Stomach (tissue), 9 donors: ENCODE measurements around the gene CDH1. TPM values are rescaled to one million over a fixed set of nuclear protein-coding genes. Genes with fewer than 3 reads are reported as not detected.

Experiments
- DNase-seq, 2 donors: peaks; one replicate each; pipeline versions ENCODE4 v3.0.0 to v3.0.0-alpha.2; 2013 to 2019
- H3K27ac ChIP-seq, 5 donors: fragments of 200-600 bp in 4 of 5; sonication (generic) in 4 of 5; one replicate each; pipeline ENCODE4 v1.5.1; 2013 to 2019; ENCODE audit warnings: mild to moderate bottlenecking in 1 of 5, moderate library complexity in 1 of 5
- H3K27me3 ChIP-seq, 3 donors: fragments of 200-600 bp; sonication (generic); one replicate each; pipeline ENCODE4 v1.5.1; 2017 to 2019; ENCODE audit warnings: mixed run types in 1 of 3
- H3K36me3 ChIP-seq, 4 donors: fragments of 200-600 bp; sonication (generic); 1 replicate in 3 of 4; 2 replicates in 1 of 4; pipeline ENCODE4 v1.5.1; 2016 to 2019
- H3K4me1 ChIP-seq, 4 donors: fragments of 200-600 bp; sonication (generic); one replicate each; pipeline ENCODE4 v1.5.1; 2016 to 2019
- H3K4me3 ChIP-seq, 4 donors: fragments of 200-600 bp; sonication (generic) in 3 of 4; one replicate each; pipeline ENCODE4 v1.5.1; 2016 to 2019; ENCODE audit warnings: mild to moderate bottlenecking in 1 of 4
- H3K9me3 ChIP-seq, 4 donors: fragments of 200-600 bp; sonication (generic); one replicate each; pipeline ENCODE4 v1.5.1; 2016 to 2019
- EP300 ChIP-seq: sonication (generic); formaldehyde crosslinking; IDR thresholded peaks from one replicate; pipeline ENCODE4 v1.6.1; 2017; ENCODE audit warnings: antibody characterized with exemption
- POLR2A ChIP-seq, 4 donors: fragments of 450-650 bp; IDR thresholded peaks; one replicate each; pipeline ENCODE4 v1.6.1; 2016; ENCODE audit warnings: antibody characterized with exemption in 4 of 4, control low read depth in 2 of 4, mild to moderate bottlenecking in 1 of 4, moderate library complexity in 1 of 4
- POLR2AphosphoS5 ChIP-seq, 3 donors: sonication (generic); formaldehyde crosslinking; IDR thresholded peaks; one replicate each; pipeline ENCODE4 v1.6.1; 2016; ENCODE audit warnings: antibody characterized with exemption in 3 of 3
- WGBS, 5 donors: extraction: QIAGEN DNeasy Blood & Tissue Kit in 3 of 5; methylation state at CpG; one replicate each; pipeline versions ENCODE4 v1.1.5 to v1.1.7; 2013 to 2018; 5-methylcytosine and 5-hydroxymethylcytosine counted together
- intact Hi-C: fragments of 100-400 bp; cut with DNase I; formaldehyde crosslinking; loops from one replicate; pipeline ENCODE4 v1.15.1; 2023; ENCODE audit warnings: low total_unique reads
- polyA plus RNA-seq, 3 donors: library from polyadenylated mRNA; stranded (reverse); fragments of 200-250 nt; gene quantifications; one replicate each; pipeline ENCODE4 v1.2.3, GENCODE V29; 2013
- total RNA-seq, 5 donors: library from RNA; depleted of rRNA; stranded (reverse); fragments of >200 nt; gene quantifications; one replicate each; pipeline versions ENCODE4 v1.1.0 to v1.2.3, GENCODE V29; 2014 to 2016
- TF ChIP-seq, protein P1 (sequence below), 7 experiments: fragments of 450-650 bp in 4 of 7; fragments of 200-600 bp in 3 of 7; sonication (generic) in 3 of 7; IDR thresholded peaks; one replicate each; pipeline ENCODE4 v1.5.1; 2016 to 2019; ENCODE audit warnings: antibody characterized with exemption in 7 of 7, control low read depth in 2 of 7, mild to moderate bottlenecking in 1 of 7
- donor health status: healthy with polysubstance abuse.
- donor health status: Bipolar disorder and iron deficiency.
- donor health status: healthy.

CDH1 gene
- total and polyA plus RNA-seq, 8 donors = 15.0 to 567 (median 132) TPM

DNA sequence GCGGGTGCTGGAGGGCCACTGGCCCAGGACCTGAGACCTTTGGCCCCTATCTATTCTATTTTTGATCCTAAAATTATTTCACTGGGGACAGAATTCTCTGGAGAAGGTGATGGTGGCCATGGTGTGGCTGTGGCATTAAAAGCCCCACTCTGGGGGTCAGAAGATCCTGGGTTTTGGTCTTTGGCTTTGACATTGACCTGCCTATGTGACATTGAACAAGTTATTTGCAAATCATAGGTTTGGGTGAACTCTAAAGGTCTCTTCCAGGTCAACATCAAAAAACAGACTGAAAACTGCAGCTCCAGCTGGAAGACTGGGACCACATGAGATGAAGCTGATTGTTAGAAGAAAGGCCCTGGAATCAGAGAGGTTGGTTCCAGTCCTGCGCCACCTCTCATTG is 2.3 kb upstream of the CDH1 start:
- TF ChIP-seq POLR2AphosphoS5 (IDR thresholded peaks at IDR 0.05) (no peak), EP300 (no peak), POLR2A (IDR thresholded peaks at IDR 0.05) (no peak)
- TF ChIP-seq, protein P1, sequence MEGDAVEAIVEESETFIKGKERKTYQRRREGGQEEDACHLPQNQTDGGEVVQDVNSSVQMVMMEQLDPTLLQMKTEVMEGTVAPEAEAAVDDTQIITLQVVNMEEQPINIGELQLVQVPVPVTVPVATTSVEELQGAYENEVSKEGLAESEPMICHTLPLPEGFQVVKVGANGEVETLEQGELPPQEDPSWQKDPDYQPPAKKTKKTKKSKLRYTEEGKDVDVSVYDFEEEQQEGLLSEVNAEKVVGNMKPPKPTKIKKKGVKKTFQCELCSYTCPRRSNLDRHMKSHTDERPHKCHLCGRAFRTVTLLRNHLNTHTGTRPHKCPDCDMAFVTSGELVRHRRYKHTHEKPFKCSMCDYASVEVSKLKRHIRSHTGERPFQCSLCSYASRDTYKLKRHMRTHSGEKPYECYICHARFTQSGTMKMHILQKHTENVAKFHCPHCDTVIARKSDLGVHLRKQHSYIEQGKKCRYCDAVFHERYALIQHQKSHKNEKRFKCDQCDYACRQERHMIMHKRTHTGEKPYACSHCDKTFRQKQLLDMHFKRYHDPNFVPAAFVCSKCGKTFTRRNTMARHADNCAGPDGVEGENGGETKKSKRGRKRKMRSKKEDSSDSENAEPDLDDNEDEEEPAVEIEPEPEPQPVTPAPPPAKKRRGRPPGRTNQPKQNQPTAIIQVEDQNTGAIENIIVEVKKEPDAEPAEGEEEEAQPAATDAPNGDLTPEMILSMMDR (IDR thresholded peaks at IDR 0.05) = no peak
- H3K4me1 ChIP-seq = peaks cover 14 to 41% (median 33%) of the 10 kb centered on the region in 4 donors
- no peak for DNase-seq
- peaks cover 5 to 31% (median 23%) of the 10 kb centered on the region in 3 donors for H3K27me3 ChIP-seq
- 96 to 100% (median 98%) methylated on average over 2 of the region's 2 CpGs for WGBS, 5 donors
- H3K9me3 ChIP-seq = no peaks in the 10 kb centered on the region
- H3K36me3 ChIP-seq = no peaks in the 10 kb centered on the region
- H3K27ac ChIP-seq = peak overlapping the region in 3 of 5 donors; percentile 22 to 46 (median 32)
- intact Hi-C loops = no loop called here
- H3K4me3 ChIP-seq = no peak overlapping the region

DNA sequence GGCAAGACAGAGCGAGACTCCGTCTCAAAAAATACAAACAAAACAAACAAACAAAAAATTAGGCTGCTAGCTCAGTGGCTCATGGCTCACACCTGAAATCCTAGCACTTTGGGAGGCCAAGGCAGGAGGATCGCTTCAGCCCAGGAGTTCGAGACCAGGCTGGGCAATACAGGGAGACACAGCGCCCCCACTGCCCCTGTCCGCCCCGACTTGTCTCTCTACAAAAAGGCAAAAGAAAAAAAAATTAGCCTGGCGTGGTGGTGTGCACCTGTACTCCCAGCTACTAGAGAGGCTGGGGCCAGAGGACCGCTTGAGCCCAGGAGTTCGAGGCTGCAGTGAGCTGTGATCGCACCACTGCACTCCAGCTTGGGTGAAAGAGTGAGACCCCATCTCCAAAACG is 531 bp upstream of the CDH1 start:
- no peaks in the 10 kb centered on the region for H3K36me3 ChIP-seq
- no peaks in the 10 kb centered on the region for H3K9me3 ChIP-seq
- H3K4me1 ChIP-seq = peaks cover 32 to 55% (median 47%) of the 10 kb centered on the region in 4 donors
- DNase-seq = no peak
- H3K27ac ChIP-seq = peak overlapping the region; percentile 12 to 91 (median 91)
- H3K4me3 ChIP-seq = peak overlapping the region; percentile 52 to 69 (median 62)
- peaks cover 5 to 31% (median 23%) of the 10 kb centered on the region in 3 donors for H3K27me3 ChIP-seq
- WGBS, 5 donors = 68 to 81% (median 78%) methylated on average over 12 of the region's 12 CpGs
- no peak for TF ChIP-seq POLR2A (IDR thresholded peaks at IDR 0.05)
- TF ChIP-seq, protein P1 (IDR thresholded peaks at IDR 0.05) = no peak
- no peak for TF ChIP-seq EP300
- no peak for TF ChIP-seq POLR2AphosphoS5 (IDR thresholded peaks at IDR 0.05)
- intact Hi-C loops = no loop called here

DNA sequence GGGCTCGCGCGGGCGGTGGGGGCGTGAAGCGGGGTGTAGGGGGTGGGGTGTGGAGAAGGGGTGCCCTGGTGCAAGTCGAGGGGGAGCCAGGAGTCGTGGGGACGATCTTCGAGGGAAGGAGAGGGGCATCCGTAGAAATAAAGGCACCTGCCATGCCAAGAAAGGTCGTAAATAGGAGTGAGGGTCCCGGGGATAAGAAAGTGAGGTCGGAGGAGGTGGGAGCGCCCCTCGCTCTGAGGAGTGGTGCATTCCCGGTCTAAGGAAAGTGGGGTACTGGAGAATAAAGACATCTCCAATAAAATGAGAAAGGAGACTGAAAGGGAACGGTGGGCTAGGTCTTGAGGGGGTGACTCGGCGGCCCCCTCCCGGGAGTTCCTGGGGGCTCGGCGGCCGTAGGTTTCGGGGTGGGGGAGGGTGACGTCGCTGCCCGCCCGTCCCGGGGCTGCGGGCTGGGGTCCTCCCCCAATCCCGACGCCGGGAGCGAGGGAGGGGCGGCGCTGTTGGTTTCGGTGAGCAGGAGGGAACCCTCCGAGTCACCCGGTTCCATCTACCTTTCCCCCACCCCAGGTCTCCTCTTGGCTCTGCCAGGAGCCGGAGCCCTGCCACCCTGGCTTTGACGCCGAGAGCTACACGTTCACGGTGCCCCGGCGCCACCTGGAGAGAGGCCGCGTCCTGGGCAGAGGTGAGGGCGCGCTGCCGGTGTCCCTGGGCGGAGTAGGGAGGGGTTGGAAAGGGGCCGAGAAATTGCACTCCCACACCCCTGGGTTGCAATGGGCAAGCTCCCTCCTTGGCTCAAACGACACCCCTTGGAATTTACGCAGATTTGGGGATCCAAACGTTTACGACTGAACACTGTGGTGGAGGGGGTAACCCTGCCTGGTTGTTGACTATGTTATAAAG is 888 bp downstream of the CDH1 start:
- H3K27ac ChIP-seq = peak overlapping the region; percentile 90 to 94 (median 91)
- peak overlapping the region; percentile 52 to 69 (median 62) for H3K4me3 ChIP-seq
- peaks cover 32 to 57% (median 47%) of the 10 kb centered on the region in 4 donors for H3K4me1 ChIP-seq
- intact Hi-C loops = no loop called here
- peak in 2 of 3 donors; percentile 66 to 70 for TF ChIP-seq POLR2AphosphoS5 (IDR thresholded peaks at IDR 0.05)
- no peak for TF ChIP-seq POLR2A (IDR thresholded peaks at IDR 0.05)
- no peak for TF ChIP-seq EP300
- TF ChIP-seq, protein P1 (IDR thresholded peaks at IDR 0.05) = peak in 1 of 7 experiments; percentile 30
- no peaks in the 10 kb centered on the region for H3K36me3 ChIP-seq
- peaks cover 5 to 31% (median 23%) of the 10 kb centered on the region in 3 donors for H3K27me3 ChIP-seq
- WGBS, 5 donors = 5 to 12% (median 8%) methylated on average over 40 to 58 of the region's 58 CpGs
- no peaks in the 10 kb centered on the region for H3K9me3 ChIP-seq
- DNase-seq = peak; percentile 84 to 87

DNA sequence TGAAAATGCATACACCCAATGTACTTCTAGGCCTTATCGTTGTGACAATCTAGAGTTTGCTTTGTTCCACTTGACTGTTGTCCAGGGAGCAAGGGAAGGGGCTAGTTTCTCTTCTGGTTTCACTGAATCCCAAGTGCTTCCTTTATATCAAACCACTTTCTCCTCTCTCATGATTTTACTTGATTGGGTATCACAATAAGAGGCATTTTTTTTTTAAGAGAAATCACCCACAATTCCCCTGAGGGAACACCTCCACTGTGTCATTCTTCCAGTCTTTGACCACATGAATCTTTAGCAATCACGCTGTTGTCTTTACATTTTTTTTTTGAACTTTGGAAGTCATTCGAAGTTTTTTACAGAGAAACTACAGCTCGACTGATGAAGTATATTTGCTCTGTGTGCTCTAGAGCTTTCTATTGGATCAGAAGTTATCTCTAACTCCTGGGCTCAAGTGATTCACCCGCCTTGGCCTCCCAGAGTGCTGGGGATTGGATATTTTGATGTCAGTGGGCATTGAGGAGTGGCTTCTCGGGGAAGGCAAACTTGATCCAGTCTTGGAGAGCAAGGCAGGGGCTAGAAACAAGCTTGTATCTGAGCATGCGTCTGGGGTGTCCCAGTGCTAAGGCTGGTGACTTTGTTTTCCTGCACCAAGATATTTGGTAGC is 3.0 kb downstream of the CDH1 start:
- TF ChIP-seq, protein P1 (IDR thresholded peaks at IDR 0.05) = no peak
- TF ChIP-seq POLR2AphosphoS5 (IDR thresholded peaks at IDR 0.05) = no peak
- TF ChIP-seq EP300 = no peak
- TF ChIP-seq POLR2A (IDR thresholded peaks at IDR 0.05) = no peak
- Histone ChIP-seq H3K9me3 (no peaks in the 10 kb centered on the region), H3K4me1 (peaks cover 40 to 70% (median 59%) of the 10 kb centered on the region in 4 donors), H3K4me3 (peak overlapping the region in 2 of 4 donors; percentile 10 to 36), H3K36me3 (no peaks in the 10 kb centered on the region), H3K27ac (peak overlapping the region; percentile 90 to 94 (median 91)), H3K27me3 (peaks cover 5 to 31% (median 23%) of the 10 kb centered on the region in 3 donors)
- DNase-seq = peak in 1 of 2 donors; percentile 67
- intact Hi-C loops = loop anchor here (10.0 kb wide), 1 partner anchor 55 kb away; no protein-coding TSS in a partner anchor
- 27 to 48% (median 36%) methylated on average over 7 of the region's 7 CpGs for WGBS, 5 donors
